22Rv1 (cell line): ENCODE data around the gene ACSL4.

Experiments
- ZFX ChIP-seq: fragments of 450-650 bp; IDR thresholded peaks from 2 replicates; pipeline ENCODE4 v1.6.1; 2017; ENCODE audit warnings: antibody characterized with exemption, borderline replicate concordance
- TF ChIP-seq, protein P1 (sequence below): fragments of 450-650 bp; IDR thresholded peaks from 2 replicates; pipeline ENCODE4 v1.5.1; 2017; ENCODE audit warnings: mild to moderate bottlenecking

DNA sequence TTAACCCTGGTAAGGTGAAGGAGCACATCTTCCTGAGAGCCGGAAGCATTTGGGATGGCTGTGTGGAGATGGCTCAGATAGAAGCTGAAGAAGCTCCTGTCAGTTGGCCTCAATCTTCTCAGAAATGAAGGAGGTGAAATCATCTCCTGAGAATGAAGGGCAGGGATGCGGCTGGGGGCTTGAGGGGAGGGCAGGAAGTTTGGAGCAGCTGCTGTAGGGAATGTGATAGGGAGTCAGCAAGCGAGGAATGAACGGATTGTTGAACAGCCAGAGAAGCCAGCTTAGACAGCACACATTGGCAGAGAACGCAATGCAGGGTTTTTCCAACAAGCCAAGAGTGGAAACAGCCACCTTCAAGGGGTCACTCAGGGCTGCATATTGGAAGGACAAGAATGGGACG is 118.1 kb downstream of the ACSL4 start:
- TF ChIP-seq, protein P1, sequence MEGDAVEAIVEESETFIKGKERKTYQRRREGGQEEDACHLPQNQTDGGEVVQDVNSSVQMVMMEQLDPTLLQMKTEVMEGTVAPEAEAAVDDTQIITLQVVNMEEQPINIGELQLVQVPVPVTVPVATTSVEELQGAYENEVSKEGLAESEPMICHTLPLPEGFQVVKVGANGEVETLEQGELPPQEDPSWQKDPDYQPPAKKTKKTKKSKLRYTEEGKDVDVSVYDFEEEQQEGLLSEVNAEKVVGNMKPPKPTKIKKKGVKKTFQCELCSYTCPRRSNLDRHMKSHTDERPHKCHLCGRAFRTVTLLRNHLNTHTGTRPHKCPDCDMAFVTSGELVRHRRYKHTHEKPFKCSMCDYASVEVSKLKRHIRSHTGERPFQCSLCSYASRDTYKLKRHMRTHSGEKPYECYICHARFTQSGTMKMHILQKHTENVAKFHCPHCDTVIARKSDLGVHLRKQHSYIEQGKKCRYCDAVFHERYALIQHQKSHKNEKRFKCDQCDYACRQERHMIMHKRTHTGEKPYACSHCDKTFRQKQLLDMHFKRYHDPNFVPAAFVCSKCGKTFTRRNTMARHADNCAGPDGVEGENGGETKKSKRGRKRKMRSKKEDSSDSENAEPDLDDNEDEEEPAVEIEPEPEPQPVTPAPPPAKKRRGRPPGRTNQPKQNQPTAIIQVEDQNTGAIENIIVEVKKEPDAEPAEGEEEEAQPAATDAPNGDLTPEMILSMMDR = no peak
- no peak for TF ChIP-seq ZFX
